Common myeloid progenitor, CD34-positive (primary cell): ENCODE measurements around the gene CDK18.
A peak's percentile ranks its signal among the peaks of the same experiment; 100 is the strongest.

Experiments used
- CTCF ChIA-PET: fragments of 350-600 bp; sonication (Branson Sonifier 250); formaldehyde crosslinking; loops from one replicate; lab custom pipeline; 2021; ENCODE audit warnings: antibody characterized with exemption; lab: Charles Lee
- POLR2A ChIA-PET: fragments of 350-600 bp; sonication (Branson Sonifier 250); formaldehyde crosslinking; loops from one replicate; lab custom pipeline; 2021; ENCODE audit warnings: antibody characterized with exemption; lab: Charles Lee
- DNase-seq, 3 donors: peaks; one replicate each; pipeline versions ENCODE4 v3.0.0 to v3.0.0-alpha.2; 2013
- H3K27ac ChIP-seq, 2 experiments: 1 replicate in 1 of 2; 2 replicates in 1 of 2; pipeline ENCODE4 v1.7.0; 2013; ENCODE audit warnings: inconsistent platforms in 2 of 2, low read length in 2 of 2, mild to moderate bottlenecking in 2 of 2, low read depth in 1 of 2, moderate library complexity in 1 of 2; ENCODE audit not compliant: severe bottlenecking in 2 of 2, insufficient read depth in 1 of 2, poor library complexity in 1 of 2
- H3K27me3 ChIP-seq, 5 experiments: replicated peaks in 2 of 5; 1 replicate in 3 of 5; 2 replicates in 2 of 5; pipeline versions ENCODE4 v1.6.1 to v1.7.0; 2013; ENCODE audit warnings: low read length in 4 of 5, mild to moderate bottlenecking in 2 of 5, moderate library complexity in 2 of 5, inconsistent platforms in 1 of 5; ENCODE audit not compliant: insufficient read depth in 5 of 5, control insufficient read depth in 4 of 5
- H3K36me3 ChIP-seq, 4 experiments: 1 replicate in 2 of 4; 2 replicates in 2 of 4; pipeline versions ENCODE4 v1.6.1 to v1.7.0; 2013; ENCODE audit warnings: low read length in 3 of 4, control low read depth in 1 of 4, mild to moderate bottlenecking in 1 of 4; ENCODE audit not compliant: control insufficient read depth in 4 of 4, insufficient read depth in 4 of 4
- H3K4me1 ChIP-seq, 4 experiments: 1 replicate in 3 of 4; 2 replicates in 1 of 4; pipeline versions ENCODE4 v1.6.1 to v1.7.1; 2013; ENCODE audit warnings: low read length in 3 of 4, mild to moderate bottlenecking in 3 of 4, control low read depth in 1 of 4, inconsistent platforms in 1 of 4, moderate library complexity in 1 of 4; ENCODE audit not compliant: control insufficient read depth in 4 of 4, insufficient read depth in 4 of 4; ENCODE audit errors: control extremely low read depth in 1 of 4
- H3K4me3 ChIP-seq, 7 experiments: 1 replicate in 4 of 7; 2 replicates in 3 of 7; pipeline versions ENCODE4 v1.5.1 to v1.7.0; 2013; ENCODE audit warnings: mild to moderate bottlenecking in 7 of 7, low read length in 6 of 7, moderate library complexity in 6 of 7, inconsistent platforms in 2 of 7, low read depth in 2 of 7, control low read depth in 1 of 7; ENCODE audit not compliant: insufficient read depth in 4 of 7, control insufficient read depth in 1 of 7; ENCODE audit errors: extremely low read depth in 1 of 7
- H3K9me3 ChIP-seq, 5 experiments: 1 replicate in 4 of 5; 2 replicates in 1 of 5; pipeline versions ENCODE4 v1.6.1 to v1.7.1; 2013; ENCODE audit warnings: low read length in 4 of 5, mild to moderate bottlenecking in 2 of 5, inconsistent platforms in 1 of 5, low read depth in 1 of 5, moderate library complexity in 1 of 5; ENCODE audit not compliant: control insufficient read depth in 4 of 5, insufficient read depth in 2 of 5; ENCODE audit errors: control extremely low read depth in 1 of 5
- WGBS: methylation state at CpG from one replicate; pipeline ENCODE4 v1.1.5; 2013; ENCODE audit not compliant: insufficient coverage; 5-methylcytosine and 5-hydroxymethylcytosine counted together

The CDK18 gene

DNA sequence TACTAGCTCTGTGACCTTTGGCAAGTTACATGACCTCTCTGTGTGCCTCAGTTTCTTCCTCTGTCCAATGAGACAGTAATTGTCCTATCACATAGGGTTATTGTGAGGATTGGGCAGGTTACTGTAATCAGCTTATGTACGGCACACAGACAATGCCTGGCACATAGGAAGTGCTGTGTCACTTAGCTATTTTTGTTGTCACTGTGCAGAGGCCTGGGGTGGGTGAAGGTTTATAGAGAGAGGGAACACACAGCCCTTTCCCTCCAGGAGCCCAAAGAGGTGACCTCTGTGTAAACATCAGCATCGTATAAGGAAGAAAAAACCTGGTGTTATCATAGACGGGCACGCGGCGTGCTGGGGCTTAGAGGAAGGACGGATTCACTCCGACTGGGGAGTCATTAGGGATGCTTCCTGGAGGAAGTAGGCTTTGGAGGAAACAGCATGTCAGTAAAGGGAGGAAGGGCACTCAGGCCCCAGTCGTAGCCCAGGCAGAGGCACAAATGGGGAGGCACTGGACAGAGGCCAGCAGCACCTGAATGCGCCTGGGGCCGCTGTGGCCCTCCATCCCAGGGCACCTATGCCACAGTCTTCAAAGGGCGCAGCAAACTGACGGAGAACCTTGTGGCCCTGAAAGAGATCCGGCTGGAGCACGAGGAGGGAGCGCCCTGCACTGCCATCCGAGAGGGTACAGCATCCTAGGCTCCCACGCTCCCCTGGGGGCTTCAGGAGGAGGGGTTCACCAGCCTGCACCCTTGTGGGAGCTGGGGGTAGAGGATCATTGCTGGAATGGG is 21.2 kb downstream of the CDK18 start:
- Histone ChIP-seq H3K4me3 (no peak overlapping the region), H3K9me3 (no peaks in the 10 kb centered on the region), H3K27me3 (no peaks in the 10 kb centered on the region), H3K36me3 (peaks cover 0 to 8% (median 2%) of the 10 kb centered on the region in 4 experiments), H3K27ac (no peak overlapping the region), H3K4me1 (peaks cover 0 to 11% (median 5%) of the 10 kb centered on the region in 4 experiments)
- no peak for DNase-seq
- ChIA-PET POLR2A (no interaction called here), CTCF (interaction anchor here (0.8 to 14.4 kb wide), 26 partner anchors 10 to 264 kb away, joined by 3 to 463 read pairs (median 8); partner anchors contain the start of genes CDK18 and ELK4)
- 99% methylated on average over 15 of the region's 18 CpGs for WGBS

DNA sequence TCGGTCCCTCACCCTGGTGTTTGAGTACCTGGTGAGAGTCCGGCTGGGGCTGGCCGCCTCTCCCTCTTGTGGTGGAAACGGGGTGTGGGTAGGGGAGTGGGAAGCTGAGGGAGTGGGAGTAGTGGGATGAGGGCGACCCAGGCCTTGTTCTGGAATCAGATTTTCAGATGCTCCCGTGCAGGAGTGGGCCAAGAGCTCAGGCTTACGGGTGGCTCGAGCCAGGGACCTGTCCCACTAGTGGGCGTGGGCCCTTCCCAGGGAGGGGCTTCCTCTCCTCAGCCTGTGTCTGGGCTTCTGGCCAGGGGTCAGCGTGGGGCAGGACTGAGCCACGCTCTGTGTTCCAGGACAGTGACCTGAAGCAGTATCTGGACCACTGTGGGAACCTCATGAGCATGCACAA is 22.0 kb downstream of the CDK18 start:
- WGBS: 98% methylated on average over 6 of the region's 11 CpGs
- H3K9me3 ChIP-seq: no peaks in the 10 kb centered on the region
- no peak overlapping the region for H3K4me3 ChIP-seq
- H3K27me3 ChIP-seq: no peaks in the 10 kb centered on the region
- DNase-seq: no peak
- CTCF ChIA-PET: interaction anchor here (1.0 to 14.4 kb wide), 10 partner anchors 10 to 130 kb away, joined by 3 to 463 read pairs (median 14); partner anchors contain the start of genes CDK18 and ELK4
- no peak overlapping the region for H3K27ac ChIP-seq
- peaks cover 0 to 10% (median 5%) of the 10 kb centered on the region in 4 experiments for H3K4me1 ChIP-seq
- POLR2A ChIA-PET: no interaction called here
- H3K36me3 ChIP-seq: peaks cover 0 to 11% (median 3%) of the 10 kb centered on the region in 4 experiments

DNA sequence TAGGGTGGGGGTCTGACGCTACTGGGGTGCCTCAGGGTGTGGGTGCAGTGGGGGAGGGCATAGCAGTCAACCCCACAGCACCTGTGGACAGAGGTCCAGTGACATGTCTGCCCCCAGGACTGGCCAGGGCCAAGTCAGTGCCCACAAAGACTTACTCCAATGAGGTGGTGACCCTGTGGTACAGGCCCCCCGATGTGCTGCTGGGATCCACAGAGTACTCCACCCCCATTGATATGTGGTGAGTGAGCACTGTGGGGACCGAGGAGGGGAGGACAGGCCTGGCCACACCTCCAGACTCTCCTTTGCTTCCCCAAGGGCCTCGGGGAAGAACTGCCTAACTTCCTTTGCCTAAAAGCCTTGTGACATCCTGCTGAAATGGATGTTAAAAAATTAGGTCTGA is 23.5 kb downstream of the CDK18 start:
- H3K9me3 ChIP-seq: no peaks in the 10 kb centered on the region
- POLR2A ChIA-PET: no interaction called here
- H3K4me3 ChIP-seq: no peak overlapping the region
- peaks cover 0 to 16% (median 5%) of the 10 kb centered on the region in 4 experiments for H3K36me3 ChIP-seq
- no peak overlapping the region for H3K27ac ChIP-seq
- CTCF ChIA-PET: interaction anchor here (1.1 to 14.4 kb wide), 10 partner anchors 12 to 209 kb away, joined by 3 to 463 read pairs (median 8); partner anchors contain the start of gene CDK18
- DNase-seq: no peak
- 83% methylated on average over 3 of the region's 4 CpGs for WGBS
- H3K4me1 ChIP-seq: peaks cover 0 to 5% (median 1%) of the 10 kb centered on the region in 4 experiments
- no peaks in the 10 kb centered on the region for H3K27me3 ChIP-seq

DNA sequence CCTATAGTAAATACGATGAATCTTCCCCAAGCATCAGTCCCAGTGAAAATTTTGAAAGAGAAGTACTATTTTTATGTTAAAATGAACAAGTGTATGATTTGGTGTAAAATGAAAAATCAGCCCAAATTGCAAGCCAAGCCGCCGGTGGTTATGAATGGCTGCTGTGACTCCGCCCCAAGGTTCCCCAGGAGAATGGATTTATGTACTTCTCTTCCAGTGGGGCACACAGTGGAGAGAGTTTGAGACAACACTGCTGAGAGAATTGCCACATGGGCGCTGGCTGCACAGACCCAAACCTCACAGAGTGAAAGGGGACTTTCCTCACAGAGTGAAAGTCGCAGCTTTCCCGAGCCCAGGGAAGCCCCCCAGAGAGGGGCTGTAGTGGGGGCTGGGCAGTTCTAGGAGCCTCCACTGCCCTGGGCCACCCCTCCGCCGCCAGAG is 24.0 kb downstream of the CDK18 start:
- no peaks in the 10 kb centered on the region for H3K27me3 ChIP-seq
- POLR2A ChIA-PET: interaction anchor here (0.6 kb wide), 1 partner anchor 50 kb away, joined by 4 read pairs; no protein-coding TSS in a partner anchor

DNA sequence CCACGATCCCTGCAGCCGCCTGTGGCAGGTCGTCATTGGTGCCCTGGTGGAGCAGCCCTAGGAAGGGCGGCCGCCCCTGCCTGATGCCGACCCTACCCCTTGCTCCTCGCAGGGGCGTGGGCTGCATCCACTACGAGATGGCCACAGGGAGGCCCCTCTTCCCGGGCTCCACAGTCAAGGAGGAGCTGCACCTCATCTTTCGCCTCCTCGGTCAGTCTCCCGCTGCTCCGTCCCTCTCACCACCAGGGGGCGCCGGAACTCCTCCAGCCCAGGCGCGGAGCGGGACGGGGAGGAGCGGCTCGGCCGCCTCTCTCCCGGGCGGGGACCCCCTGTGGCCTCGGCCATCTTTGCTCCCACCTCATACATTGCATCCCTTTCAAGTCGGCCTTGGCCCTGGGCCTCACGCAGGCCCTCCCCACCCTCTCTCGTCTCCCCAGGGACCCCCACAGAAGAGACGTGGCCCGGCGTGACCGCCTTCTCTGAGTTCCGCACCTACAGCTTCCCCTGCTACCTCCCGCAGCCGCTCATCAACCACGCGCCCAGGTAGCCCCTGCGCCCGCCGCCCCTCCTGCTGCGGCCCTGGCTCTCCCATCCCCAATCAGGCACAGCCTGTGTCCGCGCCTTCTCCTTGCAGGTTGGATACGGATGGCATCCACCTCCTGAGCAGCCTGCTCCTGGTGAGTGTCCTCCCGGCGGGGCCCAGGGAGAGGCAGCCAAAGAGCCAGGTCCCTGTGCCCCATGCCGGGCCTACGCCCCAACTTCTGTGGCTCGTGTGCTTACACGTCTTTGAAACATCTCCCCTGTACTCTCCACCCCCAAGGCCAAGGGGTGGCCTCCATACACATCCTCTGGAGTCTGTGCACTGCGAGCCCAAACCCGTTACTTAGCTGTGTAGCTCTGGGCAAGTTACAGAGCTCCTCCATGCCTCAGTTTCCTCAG is 24.7 kb downstream of the CDK18 start:
- POLR2A ChIA-PET: interaction anchor here (0.6 kb wide), 1 partner anchor 51 kb away, joined by 4 read pairs; no protein-coding TSS in a partner anchor
- peak overlapping the region in 4 of 7 experiments; percentile 32 to 70 (median 44) for H3K4me3 ChIP-seq
- no peaks in the 10 kb centered on the region for H3K9me3 ChIP-seq
- H3K27ac ChIP-seq: no peak overlapping the region
- DNase-seq: peak; percentile 71 to 76 (median 74)
- CTCF ChIA-PET: interaction anchor here (0.7 to 14.4 kb wide), 26 partner anchors 12 to 208 kb away, joined by 3 to 463 read pairs (median 4); partner anchors contain the start of genes CDK18 and ELK4
- no peaks in the 10 kb centered on the region for H3K27me3 ChIP-seq
- WGBS: 42% methylated on average over 49 of the region's 53 CpGs
- H3K36me3 ChIP-seq: peaks cover 0 to 14% (median 5%) of the 10 kb centered on the region in 4 experiments
- H3K4me1 ChIP-seq: peaks cover 0 to 5% (median 1%) of the 10 kb centered on the region in 4 experiments

More for the DNA sequence above, 24.0 kb downstream of the CDK18 start:
- Histone ChIP-seq H3K27ac (no peak overlapping the region), H3K9me3 (no peaks in the 10 kb centered on the region), H3K4me1 (peaks cover 0 to 5% (median 1%) of the 10 kb centered on the region in 4 experiments), H3K4me3 (no peak overlapping the region), H3K36me3 (peaks cover 0 to 16% (median 5%) of the 10 kb centered on the region in 4 experiments)
- DNase-seq: no peak
- CTCF ChIA-PET: interaction anchor here (0.7 to 14.4 kb wide), 19 partner anchors 13 to 209 kb away, joined by 3 to 463 read pairs (median 5); partner anchors contain the start of genes CDK18 and ELK4
- WGBS: 84% methylated on average over 5 of the region's 9 CpGs

DNA sequence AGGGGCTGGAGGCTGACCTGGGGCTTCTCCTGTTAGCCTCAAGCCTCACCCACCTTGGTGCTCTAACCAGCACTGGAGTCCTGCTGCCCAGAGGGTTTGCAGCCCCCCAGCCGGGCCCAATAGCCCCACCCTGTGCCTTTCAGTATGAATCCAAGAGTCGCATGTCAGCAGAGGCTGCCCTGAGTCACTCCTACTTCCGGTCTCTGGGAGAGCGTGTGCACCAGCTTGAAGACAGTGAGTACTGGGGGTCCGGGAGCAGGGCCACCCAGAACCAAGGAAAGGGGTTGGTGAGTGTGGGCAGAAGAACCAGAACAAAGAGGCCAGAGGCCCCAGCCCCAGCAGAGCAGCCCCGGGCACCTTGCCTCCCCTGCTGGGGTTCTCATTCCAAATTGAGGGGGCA is 25.6 kb downstream of the CDK18 start:
- ChIA-PET POLR2A (no interaction called here), CTCF (interaction anchor here (0.7 to 14.4 kb wide), 20 partner anchors 8 to 256 kb away, joined by 3 to 463 read pairs (median 5); partner anchors contain the start of genes CDK18 and ELK4)
- no peaks in the 10 kb centered on the region for H3K9me3 ChIP-seq
- H3K27me3 ChIP-seq: no peaks in the 10 kb centered on the region
- peaks cover 0 to 5% (median 1%) of the 10 kb centered on the region in 4 experiments for H3K4me1 ChIP-seq
- peaks cover 0 to 14% (median 5%) of the 10 kb centered on the region in 4 experiments for H3K36me3 ChIP-seq
- no peak overlapping the region for H3K4me3 ChIP-seq
- DNase-seq: no peak
- 100% methylated on average over 5 of the region's 6 CpGs for WGBS
- no peak overlapping the region for H3K27ac ChIP-seq
